GM12875 (cell line): ENCODE measurements around the gene OAS2.
"Not testable (repeated sequence)": the region's sequence is repeated elsewhere in the genome, so short reads cannot be mapped to it uniquely, and the experiment has no call there.

Source experiments
- H3K4me3 ChIP-seq: one replicate; pipeline ENCODE4 v1.5.1; 2011; ENCODE audit warnings: low read depth, low read length, control low read depth
- TF ChIP-seq, protein P1 (sequence below): IDR thresholded peaks from 2 replicates; pipeline ENCODE4 v1.5.1; 2011; ENCODE audit warnings: low read depth, mild to moderate bottlenecking, control low read depth, inconsistent platforms, low read length, moderate library complexity, borderline replicate concordance; ENCODE audit not compliant: insufficient read depth

The OAS2 gene

DNA sequence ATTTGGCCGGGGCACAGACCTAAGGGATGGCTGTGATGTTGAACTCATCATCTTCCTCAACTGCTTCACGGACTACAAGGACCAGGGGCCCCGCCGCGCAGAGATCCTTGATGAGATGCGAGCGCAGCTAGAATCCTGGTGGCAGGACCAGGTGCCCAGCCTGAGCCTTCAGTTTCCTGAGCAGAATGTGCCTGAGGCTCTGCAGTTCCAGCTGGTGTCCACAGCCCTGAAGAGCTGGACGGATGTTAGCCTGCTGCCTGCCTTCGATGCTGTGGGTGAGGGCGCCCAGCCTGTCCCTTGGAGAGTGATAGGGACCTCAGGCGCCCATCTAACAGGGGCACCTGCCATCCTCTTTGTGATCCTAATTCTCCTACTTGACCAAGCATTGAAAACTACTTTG lies 27.6 kb upstream of the OAS2 start:
- TF ChIP-seq, protein P1, sequence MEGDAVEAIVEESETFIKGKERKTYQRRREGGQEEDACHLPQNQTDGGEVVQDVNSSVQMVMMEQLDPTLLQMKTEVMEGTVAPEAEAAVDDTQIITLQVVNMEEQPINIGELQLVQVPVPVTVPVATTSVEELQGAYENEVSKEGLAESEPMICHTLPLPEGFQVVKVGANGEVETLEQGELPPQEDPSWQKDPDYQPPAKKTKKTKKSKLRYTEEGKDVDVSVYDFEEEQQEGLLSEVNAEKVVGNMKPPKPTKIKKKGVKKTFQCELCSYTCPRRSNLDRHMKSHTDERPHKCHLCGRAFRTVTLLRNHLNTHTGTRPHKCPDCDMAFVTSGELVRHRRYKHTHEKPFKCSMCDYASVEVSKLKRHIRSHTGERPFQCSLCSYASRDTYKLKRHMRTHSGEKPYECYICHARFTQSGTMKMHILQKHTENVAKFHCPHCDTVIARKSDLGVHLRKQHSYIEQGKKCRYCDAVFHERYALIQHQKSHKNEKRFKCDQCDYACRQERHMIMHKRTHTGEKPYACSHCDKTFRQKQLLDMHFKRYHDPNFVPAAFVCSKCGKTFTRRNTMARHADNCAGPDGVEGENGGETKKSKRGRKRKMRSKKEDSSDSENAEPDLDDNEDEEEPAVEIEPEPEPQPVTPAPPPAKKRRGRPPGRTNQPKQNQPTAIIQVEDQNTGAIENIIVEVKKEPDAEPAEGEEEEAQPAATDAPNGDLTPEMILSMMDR: no peak

DNA sequence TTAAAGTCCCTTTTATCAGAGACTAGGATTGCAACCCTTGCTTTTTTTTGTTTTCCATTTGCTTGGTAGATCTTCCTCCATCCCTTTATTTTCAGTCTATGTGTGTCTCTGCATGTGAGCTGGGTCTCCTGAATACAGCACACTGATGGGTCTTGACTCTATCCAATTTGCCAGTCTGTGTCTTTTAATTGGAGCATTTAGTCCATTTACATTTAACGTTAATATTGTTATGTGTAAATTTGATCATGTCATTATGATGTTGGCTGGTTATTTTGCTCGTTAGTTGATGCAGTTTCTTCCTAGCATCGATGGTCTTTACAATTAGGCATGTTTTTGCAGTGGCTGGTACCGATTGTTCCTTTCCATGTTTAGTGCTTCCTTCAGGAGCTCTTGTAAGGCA lies 21.2 kb upstream of the OAS2 start:
- H3K4me3 ChIP-seq: not testable (repeated sequence)

More for the DNA sequence above, 27.6 kb upstream of the OAS2 start:
- no peak overlapping the region for H3K4me3 ChIP-seq

DNA sequence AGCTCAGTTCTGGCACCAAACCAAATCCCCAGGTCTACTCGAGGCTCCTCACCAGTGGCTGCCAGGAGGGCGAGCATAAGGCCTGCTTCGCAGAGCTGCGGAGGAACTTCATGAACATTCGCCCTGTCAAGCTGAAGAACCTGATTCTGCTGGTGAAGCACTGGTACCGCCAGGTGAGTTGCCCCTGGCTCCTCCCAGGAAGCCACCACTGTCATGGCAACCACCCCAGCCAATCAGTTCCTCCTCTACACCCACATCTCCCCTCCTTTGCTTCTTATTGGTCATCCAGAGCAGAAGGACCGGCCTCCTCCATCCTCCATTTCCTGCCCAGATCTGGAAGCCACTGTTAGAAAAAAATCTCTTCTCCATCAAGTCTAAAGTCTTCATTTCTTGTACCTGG lies 17.2 kb upstream of the OAS2 start:
- H3K4me3 ChIP-seq: no peak overlapping the region
- TF ChIP-seq, protein P1: no peak

DNA sequence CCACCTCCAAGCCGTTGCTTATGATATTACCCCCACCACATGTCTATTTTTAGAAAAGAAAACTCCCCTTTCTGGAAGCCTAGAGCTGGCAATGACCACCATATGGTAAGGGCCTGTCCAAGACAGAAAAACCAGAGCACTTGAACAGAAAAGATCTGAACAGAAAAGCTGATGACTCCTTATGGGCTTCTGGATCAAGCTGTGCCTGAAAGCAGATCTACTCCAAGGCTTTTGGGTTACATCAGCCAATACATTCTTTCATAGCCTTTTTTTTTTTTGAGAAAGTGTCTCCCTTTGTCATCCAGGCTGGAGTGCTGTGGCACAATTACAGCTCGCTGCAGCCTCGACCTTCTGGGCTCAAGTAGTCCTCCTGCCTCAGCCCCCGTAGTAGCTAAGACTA lies 16.8 kb upstream of the OAS2 start:
- TF ChIP-seq, protein P1: no peak
- H3K4me3 ChIP-seq: no peak overlapping the region

DNA sequence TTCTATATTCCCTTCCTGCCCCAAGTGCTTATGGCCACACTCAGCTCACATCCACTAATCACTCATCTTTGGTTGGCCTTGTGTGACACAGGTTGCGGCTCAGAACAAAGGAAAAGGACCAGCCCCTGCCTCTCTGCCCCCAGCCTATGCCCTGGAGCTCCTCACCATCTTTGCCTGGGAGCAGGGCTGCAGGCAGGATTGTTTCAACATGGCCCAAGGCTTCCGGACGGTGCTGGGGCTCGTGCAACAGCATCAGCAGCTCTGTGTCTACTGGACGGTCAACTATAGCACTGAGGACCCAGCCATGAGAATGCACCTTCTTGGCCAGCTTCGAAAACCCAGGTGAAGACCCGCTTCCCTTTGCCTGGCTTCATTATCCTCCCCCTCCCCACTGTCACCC lies 15.8 kb upstream of the OAS2 start:
- TF ChIP-seq, protein P1: no peak
- no peak overlapping the region for H3K4me3 ChIP-seq

DNA sequence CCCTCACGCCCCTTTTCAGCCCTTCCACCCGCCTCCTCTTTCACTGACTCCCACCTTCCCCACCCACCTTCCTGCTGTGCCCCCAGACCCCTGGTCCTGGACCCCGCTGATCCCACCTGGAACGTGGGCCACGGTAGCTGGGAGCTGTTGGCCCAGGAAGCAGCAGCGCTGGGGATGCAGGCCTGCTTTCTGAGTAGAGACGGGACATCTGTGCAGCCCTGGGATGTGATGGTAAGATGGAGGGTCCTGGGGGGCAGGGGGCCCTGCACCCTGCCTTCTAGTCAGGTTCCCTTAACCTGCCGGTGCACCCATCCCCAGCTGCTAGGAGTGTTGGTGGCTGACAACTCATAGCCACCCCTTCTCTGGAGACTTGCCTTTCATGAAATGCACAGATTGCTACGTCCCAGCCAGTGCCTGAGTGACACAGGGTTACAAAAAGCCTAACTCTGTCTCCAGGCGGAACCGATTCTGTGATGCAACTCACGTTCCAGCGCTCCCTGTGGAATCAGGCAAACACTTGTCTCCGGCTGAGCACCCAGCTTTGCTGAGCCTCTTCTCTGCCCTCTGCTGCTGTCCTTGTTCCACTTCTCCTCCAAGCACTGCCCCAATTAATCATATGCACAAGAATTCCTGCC lies 15.0 kb upstream of the OAS2 start:
- TF ChIP-seq, protein P1: no peak

DNA sequence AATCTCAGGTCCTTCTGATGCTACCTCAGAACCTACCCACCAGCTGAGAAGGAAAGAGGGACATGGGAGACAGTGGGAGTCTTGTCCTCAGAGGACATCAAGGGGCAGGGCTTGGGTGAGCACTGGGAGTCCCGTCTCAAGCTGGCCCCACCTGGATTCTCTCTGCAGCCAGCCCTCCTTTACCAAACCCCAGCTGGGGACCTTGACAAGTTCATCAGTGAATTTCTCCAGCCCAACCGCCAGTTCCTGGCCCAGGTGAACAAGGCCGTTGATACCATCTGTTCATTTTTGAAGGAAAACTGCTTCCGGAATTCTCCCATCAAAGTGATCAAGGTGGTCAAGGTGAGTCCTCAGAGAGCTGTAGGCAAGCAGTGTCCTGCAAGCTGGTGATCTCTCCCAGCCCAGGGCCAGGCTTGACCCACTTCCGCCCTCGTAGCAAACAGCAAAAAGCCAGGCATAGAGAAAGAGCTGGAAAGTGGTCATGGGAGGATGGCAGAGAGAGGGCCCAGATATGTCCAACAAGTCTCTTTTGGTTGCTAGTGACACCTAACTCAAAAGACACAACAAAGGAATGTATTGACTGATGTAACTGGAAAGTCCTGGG lies 14.2 kb upstream of the OAS2 start:
- H3K4me3 ChIP-seq: no peak overlapping the region
- TF ChIP-seq, protein P1: no peak

More for the DNA sequence above, 15.0 kb upstream of the OAS2 start:
- no peak overlapping the region for H3K4me3 ChIP-seq
